Subcutaneous adipose tissue (tissue), 4 donors: ENCODE measurements around the gene GLIS2. TPM values are rescaled to one million over a fixed set of nuclear protein-coding genes. Genes with fewer than 3 reads are reported as not detected.

ENCODE experiments used
- CTCF ChIP-seq: fragments of 450-650 bp; IDR thresholded peaks from one replicate; pipeline ENCODE4 v1.5.1; 2016; ENCODE audit warnings: low read depth, mild to moderate bottlenecking, control low read depth, antibody characterized with exemption, moderate library complexity
- total RNA-seq, 4 donors: library from RNA; depleted of rRNA; stranded (reverse); fragments of >200 nt; gene quantifications; one replicate each; pipeline ENCODE4 v1.1.0, GENCODE V29; 2016

GLIS2 gene
- total RNA-seq, 4 donors from 2014 or later: 0.85 to 2.1 (median 1.5) TPM

GRCh38 chr16:4361033-4361943, 45.4 kb downstream of the GLIS2 start:
- no peak for TF ChIP-seq CTCF

- no peak for TF ChIP-seq CTCF
Measured at GRCh38 chr16:4361944-4362311, 46.1 kb downstream of the GLIS2 start.

GRCh38 chr16:4362476-4363135, 46.7 kb downstream of the GLIS2 start:
- no peak for TF ChIP-seq CTCF

GRCh38 chr16:4364196-4365013, 48.5 kb downstream of the GLIS2 start:
- no peak for TF ChIP-seq CTCF

- no peak for TF ChIP-seq CTCF
Measured at GRCh38 chr16:4365014-4365406, 49.1 kb downstream of the GLIS2 start.

- no peak for TF ChIP-seq CTCF
Measured at GRCh38 chr16:4365615-4366014, 49.7 kb downstream of the GLIS2 start.

GRCh38 chr16:4366016-4366415, 50.1 kb downstream of the GLIS2 start:
- TF ChIP-seq CTCF: no peak
